GM10266 (cell line): ENCODE results near the gene FZR1.

Experiments used
- DNase-seq: peaks from one replicate; pipeline ENCODE4 v3.0.0; 2012; ENCODE audit errors: extremely low spot score
- TF ChIP-seq, protein P1 (sequence below): IDR thresholded peaks from 2 replicates; pipeline ENCODE4 v1.5.1; 2012; ENCODE audit warnings: mild to moderate bottlenecking, low read depth; ENCODE audit not compliant: control insufficient read depth, insufficient read depth; ENCODE audit errors: missing control alignments

The FZR1 gene

DNA sequence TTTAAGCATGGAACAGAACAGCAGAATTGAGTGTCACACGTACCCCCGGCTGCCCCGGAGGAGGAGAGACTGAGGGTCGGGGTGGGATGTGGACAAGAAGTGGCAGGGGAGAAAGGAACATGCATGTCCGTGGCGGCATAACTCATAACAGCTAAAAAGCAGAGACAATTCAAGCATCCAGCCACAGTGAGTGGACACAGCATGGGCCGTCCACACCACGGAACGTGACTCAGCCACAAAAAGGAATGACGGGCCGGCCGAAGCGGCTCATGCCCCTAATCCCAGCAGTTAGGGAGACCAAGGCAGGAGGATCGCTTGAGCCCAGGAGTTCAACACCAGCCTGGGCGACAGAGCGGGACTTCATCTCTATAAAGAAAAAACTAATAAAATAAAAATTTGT, 13.2 kb upstream of the FZR1 start:
- DNase-seq, result no peak
- TF ChIP-seq, protein P1, sequence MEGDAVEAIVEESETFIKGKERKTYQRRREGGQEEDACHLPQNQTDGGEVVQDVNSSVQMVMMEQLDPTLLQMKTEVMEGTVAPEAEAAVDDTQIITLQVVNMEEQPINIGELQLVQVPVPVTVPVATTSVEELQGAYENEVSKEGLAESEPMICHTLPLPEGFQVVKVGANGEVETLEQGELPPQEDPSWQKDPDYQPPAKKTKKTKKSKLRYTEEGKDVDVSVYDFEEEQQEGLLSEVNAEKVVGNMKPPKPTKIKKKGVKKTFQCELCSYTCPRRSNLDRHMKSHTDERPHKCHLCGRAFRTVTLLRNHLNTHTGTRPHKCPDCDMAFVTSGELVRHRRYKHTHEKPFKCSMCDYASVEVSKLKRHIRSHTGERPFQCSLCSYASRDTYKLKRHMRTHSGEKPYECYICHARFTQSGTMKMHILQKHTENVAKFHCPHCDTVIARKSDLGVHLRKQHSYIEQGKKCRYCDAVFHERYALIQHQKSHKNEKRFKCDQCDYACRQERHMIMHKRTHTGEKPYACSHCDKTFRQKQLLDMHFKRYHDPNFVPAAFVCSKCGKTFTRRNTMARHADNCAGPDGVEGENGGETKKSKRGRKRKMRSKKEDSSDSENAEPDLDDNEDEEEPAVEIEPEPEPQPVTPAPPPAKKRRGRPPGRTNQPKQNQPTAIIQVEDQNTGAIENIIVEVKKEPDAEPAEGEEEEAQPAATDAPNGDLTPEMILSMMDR, result no peak

DNA sequence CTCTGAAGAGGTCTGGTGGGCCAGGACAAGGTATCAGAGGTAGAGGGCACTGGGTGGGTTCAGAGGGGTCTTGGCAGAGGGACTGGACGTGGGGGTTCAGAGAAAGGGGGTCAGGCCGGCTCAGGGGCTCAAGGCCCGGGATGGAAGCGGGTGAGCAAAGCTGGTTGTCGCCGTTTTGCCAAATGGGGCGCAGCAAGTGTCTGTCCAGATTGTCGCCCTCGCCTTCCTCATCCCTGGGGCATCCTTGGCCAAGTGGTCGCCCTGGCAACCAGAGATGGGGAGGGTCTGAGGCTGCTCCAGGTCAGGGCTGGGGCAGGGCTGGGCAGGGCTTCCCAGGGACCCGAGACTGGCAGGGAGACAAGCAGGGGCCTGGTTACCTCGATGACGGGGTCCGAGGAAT, 12.5 kb upstream of the FZR1 start:
- TF ChIP-seq, protein P1, result no peak
- no peak for DNase-seq

DNA sequence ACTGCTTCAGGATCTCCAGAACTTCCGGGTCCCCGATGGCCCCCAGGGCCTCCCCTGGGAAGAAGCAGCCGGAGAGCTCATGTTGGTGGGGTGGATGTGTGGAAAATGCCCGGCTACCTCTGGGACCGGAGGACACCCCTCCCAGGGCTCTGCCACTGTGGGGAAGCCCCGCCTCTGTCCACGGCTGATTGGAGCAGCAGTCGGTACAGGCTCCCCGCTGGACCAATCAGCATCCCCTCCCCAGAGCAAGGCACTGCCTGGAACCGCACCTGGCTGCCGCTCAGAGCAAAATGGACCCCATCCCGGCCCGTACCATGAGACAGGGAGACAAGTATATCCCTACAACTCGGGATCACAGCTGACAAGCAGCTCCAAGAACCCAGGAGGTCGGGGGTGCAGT, 12.1 kb upstream of the FZR1 start:
- TF ChIP-seq, protein P1, result no peak
- DNase-seq, result peak; percentile 75

DNA sequence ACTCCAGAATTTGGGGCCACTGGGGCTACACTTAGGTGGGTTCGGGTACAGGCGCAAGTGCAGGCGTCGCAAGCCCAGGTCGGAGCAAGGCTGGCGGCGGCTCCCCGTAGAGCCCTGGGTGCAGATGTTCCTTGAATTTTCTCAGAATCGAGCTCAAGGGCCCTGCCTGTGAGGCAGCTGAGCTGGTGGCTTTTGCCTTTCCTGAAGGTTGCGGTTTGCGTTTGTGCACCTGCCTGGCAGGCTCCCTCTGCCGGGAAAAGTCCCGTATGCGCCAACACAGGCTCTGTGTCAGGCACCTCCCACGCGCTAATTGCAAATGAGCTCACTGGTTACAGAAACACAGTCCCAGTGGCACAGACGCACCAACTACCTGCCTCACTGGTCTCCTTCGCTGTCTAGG, 11.6 kb upstream of the FZR1 start:
- no peak for DNase-seq
- TF ChIP-seq, protein P1, result no peak

DNA sequence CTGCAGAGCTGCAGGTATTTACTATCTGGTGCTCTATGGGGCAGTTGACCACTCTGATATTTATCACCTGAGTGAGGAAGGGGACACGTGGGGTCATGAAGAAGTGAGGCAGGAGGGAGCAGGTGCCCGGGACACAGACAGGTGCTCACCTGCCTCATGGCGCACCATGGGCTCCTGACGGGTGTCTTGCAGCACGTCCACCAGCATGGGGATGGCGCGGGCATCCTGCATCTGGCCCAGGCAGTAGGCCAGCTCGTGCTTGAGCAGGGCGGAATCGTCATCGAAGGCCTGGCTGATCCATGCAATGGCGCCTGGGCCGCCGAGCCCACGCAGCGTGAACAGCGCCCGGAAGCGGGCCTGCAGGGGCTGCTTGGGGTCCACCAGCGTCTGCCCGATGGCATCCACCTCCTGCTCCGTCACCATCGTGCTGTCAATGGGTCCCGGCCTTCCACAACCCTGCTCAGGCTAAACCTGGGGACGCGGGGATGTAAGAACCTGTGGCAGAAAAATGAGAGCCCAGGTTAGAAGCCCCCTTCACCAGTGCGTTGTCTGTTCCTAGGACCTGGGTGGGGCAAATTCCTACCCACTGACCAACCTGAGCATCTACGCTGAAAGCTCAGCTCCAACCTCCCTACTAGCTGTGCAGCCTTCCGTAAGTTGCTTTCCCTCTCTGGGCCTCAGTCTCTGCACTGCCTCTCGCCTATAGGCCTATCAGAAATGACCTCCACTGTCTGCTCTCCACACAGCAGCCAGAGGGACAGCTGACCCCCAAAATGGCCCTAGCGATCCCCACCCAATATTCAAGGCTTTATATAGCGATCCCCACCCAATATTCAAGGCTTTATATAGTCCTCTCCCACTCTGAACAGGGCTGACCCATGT, 9.5 kb upstream of the FZR1 start:
- TF ChIP-seq, protein P1, result no peak
- no peak for DNase-seq

DNA sequence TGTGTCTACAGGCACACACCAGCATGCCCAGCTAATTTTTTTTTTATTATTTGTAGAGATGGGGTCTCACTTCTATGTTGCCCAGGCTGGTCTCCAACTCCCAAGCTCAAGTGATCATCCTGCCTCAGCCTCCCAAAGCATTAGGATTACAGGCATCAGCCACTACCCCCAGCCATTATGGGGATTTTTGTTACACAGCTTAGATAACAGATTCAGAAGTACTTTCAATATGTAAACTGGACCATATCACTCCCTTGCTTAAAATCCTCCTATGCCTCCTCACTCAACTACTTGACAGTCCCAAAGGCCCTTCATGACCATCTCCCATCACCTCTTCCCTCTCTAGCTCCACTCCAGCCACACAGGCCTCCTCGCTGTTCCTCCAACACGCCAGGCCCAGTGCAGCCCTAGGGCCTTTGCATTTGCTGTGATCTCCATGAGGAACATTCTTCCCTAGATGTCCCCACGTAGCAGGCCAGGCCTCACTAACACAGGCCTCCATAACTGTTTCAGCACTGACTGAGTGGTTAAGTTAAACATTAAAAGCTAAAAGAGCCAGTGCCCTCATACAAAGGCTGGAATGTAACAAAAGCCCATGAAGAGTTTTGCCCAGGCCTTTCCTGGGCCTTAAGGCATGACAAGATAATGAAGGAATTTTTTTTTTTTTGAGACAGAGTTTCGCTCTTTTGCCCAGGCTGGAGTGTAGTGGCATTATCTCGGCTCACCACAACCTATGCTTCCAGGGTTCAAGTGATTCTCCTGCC, 8.2 kb upstream of the FZR1 start:
- TF ChIP-seq, protein P1, result no peak
- DNase-seq, result no peak
